ENCODE data around the gene TRMT112.
A peak's percentile ranks its signal among the peaks of the same experiment; 100 is the strongest.

Gene TRMT112

DNA sequence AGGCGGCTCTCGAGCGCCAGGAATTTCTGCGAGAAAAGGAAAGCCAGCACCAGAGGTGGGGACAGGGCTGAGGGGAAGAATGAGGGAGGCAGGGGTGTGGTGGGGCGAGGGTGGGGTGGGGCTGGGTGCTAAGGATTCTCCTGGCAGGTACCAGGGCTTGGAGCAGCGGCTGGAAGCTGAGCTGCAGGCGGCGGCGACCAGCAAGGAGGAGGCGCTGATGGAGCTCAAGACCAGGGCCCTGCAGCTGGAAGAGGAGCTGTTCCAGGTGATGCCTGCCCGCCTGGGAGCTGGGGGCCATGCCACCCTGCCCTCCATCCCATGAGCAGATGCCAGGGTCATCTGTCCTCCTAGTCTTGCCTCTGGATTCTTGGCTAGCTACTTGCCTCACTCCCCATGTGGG lies 32.0 kb upstream of the TRMT112 start:
- no peak for DNase-seq

DNA sequence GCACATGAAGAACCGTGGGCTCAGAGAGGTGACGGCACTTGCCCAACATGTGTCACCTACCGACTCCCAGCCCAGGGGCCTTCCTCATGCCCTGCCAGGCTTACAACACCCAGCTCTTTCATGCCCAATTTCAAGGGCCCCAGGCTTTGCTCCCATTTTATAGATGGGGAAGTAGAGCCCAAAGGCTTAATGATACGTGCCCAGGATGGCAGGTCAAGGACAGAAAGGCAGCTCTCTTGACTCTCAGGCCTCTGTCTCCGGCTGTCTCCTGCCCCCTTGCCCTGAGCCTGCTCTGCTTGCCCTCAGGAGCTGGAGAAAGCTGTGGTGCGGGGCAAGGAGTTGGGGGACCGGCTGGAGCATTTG lies 31.6 kb upstream of the TRMT112 start:
- no peak for DNase-seq

DNA sequence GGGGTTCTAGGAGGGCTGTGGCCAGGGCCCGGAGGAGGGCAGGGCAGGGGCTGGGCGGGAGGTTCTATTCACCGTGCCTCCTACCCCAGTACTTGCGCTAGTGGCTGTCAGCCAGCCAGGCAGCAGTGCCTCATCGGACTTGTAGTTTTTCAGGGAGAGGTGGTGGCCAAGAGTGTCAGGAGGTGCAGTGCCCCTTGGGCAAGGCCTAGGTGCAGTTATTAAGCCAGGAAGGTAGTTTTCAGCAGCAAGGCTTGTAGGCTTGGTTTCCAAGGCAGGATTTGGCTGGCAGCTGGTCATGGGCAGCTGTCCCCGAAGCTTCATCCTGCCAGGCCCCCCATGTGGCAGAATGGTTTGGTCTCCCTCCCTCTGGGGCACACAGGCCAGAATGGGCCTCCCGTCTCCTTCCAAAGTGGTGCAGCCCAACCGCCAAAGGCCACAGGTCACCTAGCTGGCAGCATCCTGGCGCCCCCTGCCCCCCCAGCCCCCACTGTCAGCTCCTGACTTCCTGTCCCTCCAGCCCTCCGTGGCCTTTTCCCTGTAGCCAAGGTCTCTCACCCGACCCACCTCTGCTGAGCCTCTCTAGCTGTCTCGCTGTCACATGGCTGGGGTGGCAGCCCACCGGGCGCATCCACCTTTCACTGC lies 31.1 kb upstream of the TRMT112 start:
- peak; percentile 40 for DNase-seq

DNA sequence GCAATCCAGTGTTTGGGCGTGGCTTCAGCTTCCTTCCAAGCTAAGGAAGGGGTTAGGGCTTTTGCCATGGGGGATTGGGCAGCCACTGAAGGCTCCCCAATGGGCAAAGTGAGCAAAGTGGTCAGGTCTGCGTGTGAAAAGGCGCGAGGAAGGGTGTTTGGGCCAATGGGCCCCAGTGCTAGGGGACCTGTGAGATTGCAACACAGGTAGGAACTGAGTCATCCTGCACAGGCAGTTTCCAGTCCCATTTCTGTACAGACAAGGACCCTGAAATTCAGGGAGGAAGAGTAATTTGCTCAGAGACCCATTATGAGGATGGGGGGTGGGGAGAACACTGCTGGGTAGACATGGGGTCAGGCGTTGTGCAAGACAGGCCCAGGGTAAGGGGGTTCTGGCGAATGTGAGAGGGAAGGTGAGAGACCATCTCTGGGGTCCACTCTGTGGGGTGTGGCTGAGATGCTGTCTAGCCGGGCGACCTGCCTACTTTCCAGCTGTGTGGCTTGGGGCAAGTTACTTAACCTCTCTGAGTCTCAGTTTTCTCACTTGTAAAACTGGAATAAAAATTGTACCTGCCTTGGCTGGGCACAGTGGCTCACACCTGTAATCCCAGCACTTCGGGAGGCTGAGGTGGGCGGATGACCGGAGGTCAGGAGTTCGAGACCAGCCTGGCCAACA lies 30.0 kb upstream of the TRMT112 start:
- DNase-seq: no peak

DNA sequence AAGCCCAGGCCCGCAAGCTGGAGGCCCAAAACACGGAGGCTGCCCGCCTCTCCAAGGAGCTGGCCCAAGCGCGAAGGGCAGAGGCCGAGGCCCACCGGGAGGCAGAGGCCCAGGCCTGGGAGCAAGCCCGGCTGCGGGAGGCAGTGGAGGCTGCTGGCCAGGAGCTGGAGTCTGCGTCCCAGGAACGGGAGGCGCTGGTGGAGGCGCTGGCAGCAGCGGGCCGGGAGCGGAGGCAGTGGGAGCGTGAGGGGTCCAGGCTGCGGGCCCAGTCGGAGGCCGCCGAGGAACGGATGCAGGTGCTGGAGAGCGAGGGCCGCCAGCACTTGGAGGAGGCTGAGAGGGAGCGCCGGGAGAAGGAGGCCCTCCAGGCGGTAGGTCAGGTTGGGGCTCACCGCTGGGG lies 27.4 kb upstream of the TRMT112 start:
- no peak for DNase-seq

DNA sequence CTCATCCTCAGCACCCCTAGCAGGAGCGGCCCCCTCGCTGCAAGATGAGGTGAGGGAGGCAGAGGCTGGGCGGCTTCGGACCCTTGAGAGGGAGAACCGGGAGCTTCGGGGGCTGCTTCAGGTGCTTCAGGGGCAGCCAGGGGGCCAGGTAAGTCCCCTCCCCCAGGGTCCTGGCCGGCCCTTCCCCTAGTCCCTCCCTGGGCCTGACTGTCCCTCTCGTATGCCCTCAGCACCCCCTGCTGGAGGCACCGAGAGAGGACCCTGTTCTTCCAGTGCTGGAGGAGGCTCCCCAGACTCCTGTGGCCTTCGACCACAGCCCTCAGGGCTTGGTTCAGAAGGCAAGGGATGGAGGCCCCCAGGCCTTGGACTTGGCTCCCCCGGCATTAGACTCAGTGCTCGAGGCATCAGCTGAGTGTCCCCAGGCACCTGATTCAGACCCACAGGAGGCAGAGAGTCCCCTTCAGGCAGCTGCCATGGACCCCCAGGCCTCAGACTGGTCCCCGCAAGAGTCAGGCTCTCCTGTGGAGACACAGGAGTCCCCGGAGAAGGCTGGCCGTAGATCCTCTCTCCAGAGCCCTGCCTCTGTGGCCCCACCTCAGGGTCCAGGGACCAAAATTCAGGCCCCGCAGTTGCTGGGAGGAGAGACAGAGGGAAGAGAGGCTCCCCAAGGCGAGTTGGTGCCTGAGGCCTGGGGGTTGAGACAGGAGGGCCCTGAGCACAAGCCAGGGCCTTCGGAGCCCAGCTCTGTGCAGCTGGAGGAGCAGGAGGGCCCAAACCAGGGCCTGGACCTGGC lies 26.6 kb upstream of the TRMT112 start:
- no peak for DNase-seq

DNA sequence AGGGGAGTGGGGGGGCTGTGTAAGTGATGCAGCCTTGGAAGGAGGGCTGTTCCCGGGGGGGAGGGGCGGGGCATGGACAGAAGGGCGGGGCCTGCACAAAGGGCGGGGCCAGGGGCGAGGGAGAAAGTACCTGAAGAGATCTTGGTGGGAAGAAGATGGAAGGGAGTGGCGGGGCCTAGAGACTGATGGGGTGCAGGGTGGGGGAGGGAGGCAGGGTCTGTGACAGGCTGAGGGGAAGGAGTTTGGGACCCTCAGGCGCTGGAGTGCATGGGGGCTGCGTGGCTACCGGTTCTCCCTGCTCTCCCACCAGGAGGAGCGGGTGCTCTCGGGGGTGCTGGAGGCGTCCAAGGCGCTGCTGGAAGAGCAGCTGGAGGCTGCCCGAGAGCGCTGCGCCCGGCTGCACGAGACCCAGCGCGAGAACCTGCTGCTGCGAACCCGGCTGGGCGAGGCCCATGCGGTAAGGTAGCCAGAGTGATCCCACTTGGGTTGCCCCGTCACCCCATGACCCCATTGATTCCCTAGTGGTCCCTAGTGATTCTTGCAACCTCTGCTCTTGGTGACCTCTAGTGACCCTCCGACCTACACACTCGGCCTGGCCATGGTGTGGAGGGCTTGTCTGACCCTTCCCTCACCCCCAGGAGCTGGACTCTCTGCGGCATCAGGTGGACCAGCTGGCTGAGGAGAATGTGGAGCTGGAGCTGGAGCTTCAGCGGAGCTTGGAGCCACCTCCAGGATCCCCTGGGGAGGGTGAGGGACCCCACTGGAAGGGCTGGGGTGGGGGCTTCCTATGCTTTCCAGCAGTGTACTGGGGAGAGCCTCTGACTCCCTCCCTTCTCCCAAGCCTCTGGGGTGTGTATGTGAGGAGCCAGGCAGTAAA lies 25.7 kb upstream of the TRMT112 start:
- DNase-seq: no peak

DNA sequence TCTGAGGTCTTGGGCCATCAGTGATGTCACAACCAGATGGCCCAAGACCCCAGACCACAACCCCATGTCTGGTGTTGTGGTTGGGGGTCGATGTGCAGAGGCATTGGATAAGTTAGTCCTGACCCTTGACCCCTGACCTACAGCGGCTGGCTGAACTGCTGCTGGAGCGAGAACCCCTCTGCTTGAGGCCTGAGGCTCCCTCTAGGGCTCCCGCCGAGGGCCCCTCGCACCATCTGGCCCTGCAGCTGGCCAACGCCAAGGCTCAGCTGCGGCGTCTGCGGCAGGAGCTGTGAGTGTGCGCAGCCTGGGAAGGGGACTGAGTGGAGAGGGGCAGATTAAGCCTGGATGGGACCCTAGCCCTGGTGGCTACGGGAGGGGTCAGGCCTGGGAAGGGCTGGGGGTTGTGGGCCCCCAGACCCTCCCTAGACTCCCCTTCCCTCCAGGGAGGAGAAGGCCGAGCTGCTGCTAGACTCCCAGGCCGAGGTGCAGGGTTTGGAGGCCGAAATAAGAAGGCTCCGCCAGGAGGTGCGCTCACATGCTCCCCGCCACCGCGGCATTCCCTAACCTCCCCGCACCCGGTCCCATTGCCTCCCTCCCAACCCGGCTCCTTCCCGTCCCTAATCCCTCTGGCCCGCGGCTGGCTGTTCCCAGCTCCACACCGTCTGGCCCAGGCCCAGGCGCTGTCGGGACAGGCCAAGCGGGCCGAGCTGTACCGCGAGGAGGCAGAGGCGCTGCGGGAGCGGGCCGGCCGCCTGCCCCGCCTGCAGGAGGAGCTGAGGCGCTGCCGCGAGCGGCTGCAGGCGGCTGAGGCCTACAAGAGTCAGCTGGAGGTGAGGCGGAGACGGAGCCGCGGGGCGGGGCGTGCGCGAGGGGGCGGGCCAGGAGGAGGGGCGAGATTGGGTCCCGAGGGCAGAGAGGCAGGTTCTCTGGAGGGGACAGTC lies 24.8 kb upstream of the TRMT112 start:
- peak; percentile 70 for DNase-seq

DNA sequence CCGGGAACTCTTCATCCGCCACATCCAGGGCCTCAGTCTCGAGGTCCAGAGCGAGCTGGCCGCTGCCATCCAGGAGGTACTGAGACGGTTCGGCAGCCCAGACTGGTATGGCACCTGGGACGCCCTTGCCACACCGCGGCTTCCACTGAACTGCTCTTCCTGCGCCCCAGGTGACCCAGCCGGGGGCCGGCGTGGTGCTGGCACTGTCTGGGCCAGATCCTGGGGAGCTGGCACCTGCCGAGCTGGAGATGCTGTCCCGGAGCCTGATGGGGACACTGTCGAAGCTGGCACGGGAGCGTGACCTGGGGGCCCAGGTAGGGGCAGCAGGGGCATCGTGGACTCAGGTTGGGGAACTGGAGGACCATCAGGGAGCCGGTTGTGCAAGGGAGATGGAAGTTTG lies 24.1 kb upstream of the TRMT112 start:
- DNase-seq: no peak

DNA sequence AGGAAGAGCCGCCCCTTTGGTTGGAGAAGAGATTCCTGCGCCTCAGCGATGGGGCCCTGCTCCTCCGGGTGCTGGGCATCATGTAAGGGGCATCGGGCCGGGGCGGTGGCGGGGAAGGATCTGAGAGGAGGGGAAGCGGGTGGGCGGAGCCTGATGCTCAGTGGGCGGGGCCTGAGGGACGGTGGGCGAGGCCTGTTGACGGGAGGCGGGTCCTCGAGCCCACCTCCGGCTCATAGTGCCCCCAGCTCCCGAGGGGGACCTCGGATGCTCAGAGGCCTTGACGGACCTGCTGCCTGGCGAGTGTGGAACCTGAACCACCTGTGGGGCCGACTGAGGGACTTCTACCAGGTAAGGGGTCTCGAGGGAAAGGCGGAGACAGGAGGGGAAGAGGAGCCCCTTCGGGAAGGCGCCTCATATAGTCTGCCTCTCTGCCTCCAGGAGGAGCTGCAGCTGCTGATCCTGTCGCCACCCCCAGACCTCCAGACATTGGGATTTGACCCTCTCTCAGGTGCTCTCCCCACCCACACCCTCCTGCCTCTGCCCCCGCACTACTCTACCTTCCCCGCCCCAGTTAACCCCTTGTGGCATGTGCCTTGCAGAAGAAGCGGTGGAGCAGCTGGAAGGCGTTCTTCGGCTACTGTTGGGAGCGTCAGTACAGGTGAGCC lies 23.4 kb upstream of the TRMT112 start:
- DNase-seq: no peak

DNA sequence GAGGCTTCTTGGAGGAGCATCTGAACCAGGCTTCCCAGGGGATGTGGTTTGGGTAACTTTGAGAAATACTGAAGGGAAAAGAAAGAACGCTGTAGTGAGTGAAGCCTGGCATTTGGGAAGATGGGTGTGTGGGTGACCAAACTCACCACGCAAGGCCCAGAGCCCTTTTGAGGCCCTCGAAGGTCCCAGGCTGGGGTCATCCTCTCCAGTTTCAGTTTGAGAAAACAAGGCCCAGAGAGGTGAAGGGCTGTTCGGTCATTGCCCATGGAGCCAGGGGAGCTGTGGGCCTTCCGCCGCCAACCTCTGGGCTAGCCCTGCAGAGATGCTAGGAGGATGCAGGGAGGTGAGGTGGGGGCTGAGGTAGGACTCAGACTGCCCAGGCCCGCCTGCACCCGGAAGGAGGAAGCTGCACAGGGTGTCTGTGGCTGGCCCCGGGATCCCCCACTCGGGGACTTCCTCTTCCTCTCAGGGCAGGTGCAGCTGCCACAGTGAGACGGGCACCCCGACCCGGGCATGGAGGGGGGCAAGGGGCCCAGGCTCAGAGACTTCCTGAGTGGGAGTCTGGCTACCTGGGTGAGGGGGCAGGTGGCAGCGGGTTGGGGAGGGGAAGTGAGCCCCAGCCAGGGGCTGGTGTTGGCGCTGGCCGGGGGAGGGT lies 22.5 kb upstream of the TRMT112 start, which contains the start of gene CCDC88B:
Gene CCDC88B, plus strand, starts transcription at position 451 of the 655 bp plus-strand sequence. Its CDS starts 63 bp downstream, at position 514.
- DNase-seq: no peak

DNA sequence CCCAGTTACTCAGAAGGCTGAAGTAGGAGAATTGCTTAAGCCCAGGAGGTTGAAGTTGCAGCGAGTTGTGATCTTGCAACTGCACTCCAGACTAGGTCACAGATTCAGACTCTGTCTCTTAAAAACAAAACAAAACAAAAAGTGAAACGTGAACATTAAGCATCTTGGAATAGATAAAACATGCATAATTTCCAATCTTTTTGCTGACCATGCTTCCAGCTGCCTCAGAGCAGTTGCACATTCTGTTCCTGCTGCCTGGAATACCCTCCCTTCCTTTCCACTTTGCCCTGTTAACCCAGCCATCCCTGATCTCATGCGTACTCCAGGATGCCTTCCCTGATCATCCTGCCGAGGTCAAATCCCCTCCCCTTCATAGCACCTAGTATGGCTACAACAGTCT lies 21.9 kb upstream of the TRMT112 start:
- no peak for DNase-seq

DNA sequence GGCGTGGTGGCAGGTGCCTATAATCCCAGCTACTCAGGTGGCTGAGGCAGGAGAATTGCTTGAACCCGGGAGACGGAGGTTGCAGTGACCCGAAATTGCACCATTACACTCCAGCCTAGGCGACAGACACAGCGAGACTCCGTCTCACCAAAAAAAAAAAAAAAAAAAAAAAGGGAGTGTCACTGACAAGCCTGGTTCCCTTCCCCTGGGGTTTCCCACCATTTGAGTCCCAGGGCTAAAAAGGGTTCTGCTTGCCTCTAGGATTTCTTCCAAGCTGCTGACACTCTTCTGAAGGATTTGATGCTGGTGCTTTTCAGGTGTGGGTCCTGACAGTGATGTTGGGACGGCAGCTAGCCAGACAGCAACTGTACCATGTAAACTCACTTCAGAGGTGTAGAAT lies 21.4 kb upstream of the TRMT112 start:
- DNase-seq: no peak

DNA sequence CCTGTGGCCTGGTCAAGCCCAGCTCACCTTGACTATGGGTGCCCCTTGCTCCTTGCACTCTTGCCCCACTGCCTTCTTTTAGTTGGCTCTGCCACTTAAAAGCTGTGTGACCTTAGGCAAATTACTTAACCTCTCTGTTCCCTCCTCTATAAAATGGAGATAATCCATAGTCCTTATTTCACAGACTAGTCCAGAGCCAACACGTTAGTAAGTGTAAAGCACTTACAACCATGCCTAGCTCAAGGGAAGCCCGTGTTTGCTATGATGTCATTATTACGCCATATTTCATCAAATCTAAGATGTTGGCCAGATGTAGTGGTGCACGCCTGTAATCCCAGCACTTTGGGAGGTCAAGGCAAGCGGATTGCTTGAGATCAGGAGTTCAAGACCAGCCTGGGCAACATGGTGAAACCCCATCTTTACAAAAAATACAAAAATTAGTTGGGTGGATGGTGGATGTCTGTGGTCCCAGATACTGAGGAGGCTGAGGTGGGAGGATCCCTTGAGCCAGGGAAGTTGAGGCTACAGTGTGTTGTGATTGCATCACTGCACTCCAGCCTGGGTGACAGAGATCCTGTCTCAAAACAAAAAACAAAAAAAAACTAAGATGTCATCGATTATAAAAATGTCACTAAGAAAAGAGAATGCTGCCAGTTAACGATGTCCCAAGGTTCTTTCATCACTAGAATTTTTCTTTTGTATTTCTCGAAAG lies 20.3 kb upstream of the TRMT112 start:
- DNase-seq: no peak

DNA sequence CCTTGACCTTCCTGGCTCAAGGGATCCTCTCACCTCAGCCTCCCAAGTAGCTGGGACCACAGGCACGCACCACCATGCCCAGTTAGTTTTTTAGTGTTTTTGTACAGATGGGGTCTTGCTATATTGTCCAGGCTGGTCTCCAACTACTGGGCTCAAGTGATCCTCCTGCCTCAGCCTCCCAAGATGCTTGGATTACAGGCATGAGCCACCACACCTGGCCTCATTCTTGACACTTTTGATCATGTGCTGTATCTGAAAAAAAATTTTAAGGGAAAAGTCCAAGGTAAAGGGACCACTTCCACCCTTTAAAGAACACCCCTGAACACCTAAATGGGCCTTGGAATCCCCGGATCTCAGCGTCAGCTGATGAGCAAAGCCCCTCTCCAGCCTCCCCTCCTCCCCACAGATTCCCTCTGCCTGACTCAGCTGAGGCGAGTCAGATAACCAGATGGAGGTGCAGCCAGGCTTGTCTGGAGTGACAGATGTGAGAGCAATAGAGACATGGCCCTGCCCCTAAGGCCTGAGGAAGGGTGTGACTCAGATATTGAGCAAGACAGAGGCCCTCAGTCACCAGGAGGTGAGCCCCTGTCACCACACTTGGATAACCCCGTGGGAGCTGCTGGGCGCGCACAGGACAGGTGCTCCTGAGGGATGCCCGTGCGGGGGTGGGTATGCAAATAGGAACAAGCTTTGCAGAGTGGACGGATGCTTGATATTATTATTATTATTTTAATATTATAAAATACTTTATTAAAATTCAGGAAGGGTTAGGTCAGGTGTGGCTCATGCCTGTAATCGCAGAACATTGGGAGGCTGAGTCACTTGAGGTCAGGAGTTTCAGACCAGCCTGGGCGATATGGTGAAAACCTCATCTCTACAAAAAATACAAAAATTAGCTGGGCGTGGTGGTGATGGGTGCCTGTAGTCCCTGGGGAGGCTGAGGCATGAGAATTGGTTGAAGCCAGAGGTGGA lies 17.7 kb upstream of the TRMT112 start:
- peak; percentile 92 for DNase-seq

DNA sequence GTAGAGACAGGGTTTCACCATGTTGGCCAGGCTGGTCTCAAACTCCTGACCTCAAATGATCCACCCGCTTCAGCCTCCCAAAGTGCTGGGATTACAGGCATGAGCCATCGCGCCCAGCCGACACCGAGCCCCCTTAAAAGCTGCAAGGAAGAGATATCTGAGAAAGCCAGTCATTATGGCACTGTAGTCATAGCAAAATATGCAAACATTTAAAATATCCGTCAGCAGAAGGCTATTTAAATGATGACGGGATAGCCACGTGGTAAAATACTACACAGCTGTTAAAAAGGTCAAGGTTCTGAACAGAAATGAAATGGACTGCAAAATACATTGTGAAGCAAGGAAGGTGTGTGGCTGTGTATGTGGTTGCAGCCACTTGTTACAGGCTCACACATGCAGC lies 16.2 kb upstream of the TRMT112 start:
- no peak for DNase-seq

DNA sequence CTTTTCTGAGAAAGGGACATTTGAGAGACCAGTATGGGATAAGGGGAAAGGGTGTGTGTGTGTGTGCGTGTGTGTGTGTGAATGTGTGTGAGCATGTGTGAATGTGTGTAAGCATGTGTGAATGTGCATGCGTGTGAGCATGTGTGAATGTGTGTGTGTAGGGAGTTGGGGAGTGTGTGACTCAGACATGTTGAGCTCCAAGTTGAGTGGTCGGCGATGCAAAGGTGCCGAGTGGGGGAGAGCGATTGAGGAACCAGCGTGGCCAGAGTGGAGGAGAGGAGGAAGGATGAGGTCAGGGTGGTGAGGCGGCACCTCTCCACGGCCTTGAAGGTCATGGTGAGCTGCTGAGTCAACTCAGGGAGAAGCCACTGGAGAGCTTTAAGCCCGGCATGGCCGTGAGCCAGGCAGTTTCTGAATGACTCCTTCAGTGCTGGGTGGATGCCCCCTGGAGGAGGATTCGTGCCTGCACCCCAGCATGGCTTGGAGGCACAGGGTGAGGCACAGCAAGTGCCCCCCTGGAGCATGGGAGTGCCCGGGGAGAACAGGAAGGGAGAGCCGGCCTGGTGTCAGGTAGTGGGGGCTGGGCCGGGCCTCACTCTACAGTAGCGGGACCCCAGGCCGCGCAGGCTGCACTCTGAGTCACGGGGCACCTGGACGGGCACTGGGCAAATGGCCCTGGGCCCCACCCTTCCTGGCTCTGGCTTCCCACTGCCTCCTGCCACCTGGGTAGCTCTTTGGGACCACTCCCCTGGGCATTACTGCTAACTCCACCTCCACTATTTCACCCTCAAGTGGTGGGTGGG lies 14.4 kb upstream of the TRMT112 start:
- DNase-seq: no peak

DNA sequence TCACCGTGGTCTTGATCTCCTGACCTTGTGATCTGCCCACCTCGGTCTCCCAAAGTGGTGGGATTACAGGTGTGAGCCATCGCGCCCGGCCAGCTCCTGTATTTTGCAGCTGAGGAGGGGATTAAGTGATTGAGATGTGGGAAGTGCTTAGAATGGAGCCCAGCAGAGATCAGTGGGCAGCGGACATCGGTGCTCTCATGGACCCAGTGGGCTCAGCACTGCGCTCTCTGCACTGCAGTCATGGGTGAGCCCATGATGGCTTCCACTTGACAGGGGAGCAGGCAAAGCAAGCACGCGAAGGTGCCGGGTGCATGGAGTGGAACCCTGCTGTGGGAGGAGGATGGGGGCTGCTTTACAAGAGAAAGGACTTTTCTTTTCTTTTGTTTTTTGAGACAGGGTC lies 13.5 kb upstream of the TRMT112 start:
- no peak for DNase-seq
